Central memory CD4-positive, alpha-beta T cell (primary cell): ENCODE measurements around the gene PNCK.

Experiments
- DNase-seq: peaks from one replicate; pipeline ENCODE4 v3.0.0; 2022

The PNCK gene

GRCh38 chrX:153626863-153627674 lies 46.5 kb downstream of the PNCK start:
- DNase-seq: no peak

DNA sequence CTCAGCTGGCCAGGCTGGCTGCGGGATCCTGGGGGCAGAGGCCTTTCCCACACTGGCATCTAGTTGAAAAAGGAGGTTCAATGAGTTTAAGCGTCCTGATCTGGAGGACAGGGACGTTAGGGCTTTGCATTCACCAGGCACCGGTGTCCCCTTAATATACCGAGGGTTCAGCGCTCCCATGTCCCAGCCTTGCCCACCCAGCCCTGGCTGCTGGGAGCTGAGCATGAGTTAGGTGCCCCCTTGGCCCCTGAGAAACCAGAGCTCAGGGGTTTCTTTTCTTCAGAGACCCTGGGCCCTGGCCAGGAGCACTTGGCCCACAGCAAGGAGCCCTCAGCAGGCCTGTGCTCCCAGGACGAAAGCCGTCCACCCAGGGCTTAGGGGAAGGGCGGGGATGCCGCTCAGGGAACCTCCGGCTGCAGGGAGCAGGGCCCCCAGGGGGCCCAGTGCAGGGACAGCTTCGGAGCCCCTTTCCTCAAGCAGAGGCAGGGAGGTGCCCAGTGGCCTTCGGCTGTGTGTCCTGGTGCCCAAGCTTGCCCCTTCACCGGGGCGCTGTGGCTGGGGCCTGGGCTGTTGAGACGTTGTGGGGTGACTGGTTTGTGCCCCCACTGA lies 47.5 kb downstream of the PNCK start:
- DNase-seq: no peak

DNA sequence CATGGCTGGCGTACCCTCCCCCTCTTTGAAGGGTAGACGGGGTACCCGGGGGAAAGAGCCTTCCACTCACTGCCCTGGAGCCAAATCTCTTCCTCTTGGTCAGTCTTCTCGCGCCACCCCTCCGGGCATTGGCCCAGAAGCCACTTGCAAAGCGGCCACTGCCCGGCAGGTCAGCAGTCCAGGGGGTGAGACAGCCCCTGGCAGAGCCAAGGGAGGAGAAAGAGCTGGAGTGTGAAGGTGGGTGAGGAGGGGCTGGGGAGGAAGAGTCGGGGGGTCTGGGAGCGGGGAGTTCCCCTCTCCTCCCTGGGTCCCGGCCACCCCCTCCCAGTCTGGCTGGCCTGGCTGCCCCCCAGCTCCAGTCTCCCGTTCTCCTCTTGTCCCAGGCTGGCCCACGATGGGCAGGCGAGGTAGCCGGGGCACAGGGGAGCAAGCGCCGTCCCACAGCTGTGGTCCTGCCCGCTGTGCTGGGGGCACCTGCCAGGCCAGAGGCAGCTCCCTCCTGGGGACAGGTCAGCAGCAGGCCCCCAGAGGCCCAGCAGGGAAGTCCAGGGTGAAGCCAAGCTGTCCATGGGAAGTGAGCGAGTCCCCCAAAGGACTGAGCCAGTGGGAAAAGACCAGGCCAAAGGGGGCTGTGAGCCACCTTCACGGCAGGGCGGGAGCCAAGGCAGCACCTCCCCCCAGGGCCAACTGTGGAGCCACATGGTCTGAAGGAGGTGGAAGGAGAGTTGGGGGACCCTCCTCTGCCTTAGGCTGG lies 48.2 kb downstream of the PNCK start:
- DNase-seq: no peak

GRCh38 chrX:153624196-153625091 lies 49.2 kb downstream of the PNCK start:
- no peak for DNase-seq

DNA sequence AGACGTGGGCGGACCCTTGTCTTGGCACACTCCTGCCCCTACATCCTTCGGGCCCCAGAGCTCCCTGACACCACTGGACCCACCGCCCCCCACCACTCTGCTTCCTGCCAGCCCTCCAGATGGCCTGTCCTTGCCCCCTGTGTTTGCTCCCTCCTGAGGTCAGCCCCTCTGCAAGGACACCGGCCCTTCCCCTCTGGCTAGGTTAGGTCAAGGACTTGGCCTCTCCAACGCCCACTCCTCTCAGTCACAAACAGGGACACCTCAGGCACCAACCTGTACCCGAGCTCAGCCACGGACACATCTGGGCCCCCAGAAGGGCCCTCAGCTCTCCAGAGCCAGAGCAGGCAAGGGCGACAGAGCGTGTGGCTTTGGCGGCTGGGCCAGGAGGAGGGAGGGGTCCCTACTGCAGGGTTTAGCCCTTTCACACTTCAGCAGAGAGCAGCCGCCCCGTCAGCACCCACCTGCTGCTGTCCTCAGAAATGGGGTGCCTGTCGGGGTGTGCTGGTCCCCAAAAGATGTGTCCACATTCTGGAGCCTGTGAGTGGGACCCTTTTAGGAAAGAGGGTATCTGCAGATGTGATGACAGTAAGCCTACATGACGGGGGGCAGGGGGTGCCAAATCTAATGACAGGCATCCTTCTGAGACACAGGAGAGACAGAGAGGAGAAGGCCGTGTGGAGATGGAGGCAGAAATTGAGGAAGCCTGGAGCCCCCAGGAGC lies 50.1 kb downstream of the PNCK start:
- DNase-seq: no peak

- DNase-seq: no peak
Measured at GRCh38 chrX:153622661-153623309, 50.8 kb downstream of the PNCK start.

DNA sequence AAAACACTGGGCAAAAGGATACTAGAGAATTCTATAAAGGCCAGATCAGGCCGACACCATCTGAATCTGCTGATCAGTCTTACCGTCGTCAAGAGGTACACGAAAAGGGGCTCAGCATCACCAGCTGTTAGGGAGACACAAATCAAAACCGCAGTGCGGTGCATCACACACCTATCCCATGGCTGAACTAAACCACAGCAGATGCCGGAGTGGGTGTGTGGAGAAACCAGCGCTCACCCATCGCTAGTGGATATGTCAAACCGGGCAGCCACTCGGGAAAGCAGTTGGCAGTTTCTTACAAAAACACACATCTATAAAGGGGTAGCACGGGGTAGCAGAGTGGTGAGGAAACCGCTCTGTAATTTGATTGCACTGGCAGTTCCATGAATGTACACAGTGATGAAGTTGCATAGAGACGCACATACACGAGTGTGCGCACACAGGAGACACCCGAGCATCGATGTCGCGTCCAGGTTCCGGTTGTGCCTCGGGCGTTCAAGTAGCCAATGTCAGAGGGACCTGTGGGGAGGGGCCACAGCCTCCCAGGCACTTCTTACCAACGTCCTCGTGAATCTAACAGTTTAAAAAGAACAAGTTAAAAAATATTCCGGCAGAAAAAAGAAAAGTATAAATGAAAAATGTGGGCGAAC lies 51.5 kb downstream of the PNCK start:
- no peak for DNase-seq

GRCh38 chrX:153620576-153620975 lies 53.0 kb downstream of the PNCK start:
- DNase-seq: no peak
